ENCODE results near the gene SLC24A4.

Gene SLC24A4, protein sequence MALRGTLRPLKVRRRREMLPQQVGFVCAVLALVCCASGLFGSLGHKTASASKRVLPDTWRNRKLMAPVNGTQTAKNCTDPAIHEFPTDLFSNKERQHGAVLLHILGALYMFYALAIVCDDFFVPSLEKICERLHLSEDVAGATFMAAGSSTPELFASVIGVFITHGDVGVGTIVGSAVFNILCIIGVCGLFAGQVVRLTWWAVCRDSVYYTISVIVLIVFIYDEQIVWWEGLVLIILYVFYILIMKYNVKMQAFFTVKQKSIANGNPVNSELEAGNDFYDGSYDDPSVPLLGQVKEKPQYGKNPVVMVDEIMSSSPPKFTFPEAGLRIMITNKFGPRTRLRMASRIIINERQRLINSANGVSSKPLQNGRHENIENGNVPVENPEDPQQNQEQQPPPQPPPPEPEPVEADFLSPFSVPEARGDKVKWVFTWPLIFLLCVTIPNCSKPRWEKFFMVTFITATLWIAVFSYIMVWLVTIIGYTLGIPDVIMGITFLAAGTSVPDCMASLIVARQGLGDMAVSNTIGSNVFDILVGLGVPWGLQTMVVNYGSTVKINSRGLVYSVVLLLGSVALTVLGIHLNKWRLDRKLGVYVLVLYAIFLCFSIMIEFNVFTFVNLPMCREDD
- total RNA-seq = 0 to 0.31 reads per million in 2 donors

GRCh38 chr14:92323011-92323915 is at the start of gene SLC24A4:
Gene SLC24A4, plus strand, starts transcription at chr14:92323165. Its CDS starts 666 bp downstream, at chr14:92323831.
- peak in 1 of 5 experiments; percentile 40 for DNase-seq

DNA sequence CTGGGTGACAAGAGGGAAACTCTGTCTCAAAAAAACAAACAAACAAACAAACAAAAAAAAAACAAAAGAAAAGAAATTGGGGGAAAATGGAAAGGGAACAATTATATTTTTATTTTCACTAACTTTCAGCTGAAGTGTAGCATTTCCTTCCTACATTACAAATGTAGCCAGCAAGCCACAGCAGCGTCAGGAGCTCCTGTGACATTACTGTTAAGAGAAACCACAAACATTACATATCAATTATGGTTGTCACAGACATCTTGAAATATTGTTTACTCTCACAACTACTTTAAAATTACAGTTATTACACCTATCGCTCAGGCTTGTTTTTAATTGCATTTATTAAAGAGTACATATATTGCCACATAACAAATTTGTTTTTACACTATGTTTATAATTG is 49.8 kb upstream of the SLC24A4 start:
- DNase-seq = peak in 1 of 5 experiments; percentile 17

DNA sequence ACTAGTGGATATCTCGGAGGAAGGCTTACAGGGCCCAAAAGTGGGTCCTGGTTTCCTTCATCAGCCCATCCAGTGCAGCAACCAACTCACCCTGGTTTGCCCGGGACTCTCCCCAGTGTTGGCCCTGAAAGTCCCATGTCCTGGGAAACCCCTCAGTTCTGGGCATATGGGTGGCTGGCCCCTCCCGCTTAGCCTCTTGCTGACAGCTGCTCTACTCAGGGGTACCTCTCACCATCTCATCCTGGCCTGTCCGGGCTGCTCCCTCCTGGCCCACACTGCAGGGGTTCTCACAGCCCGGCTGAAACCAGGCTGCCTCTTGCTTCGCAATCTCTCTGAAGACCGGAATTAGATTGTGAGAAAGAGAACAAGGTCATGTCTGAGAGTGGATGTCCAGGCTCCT is 48.9 kb upstream of the SLC24A4 start:
- DNase-seq = no peak

- no peak for DNase-seq
These were observed 46.9 kb upstream of the SLC24A4 start for GRCh38 chr14:92276074-92276473.

- no peak for DNase-seq
These were observed 45.9 kb upstream of the SLC24A4 start for GRCh38 chr14:92277031-92277430.

- peak in 1 of 5 experiments; percentile 11 for DNase-seq
These were observed 42.3 kb upstream of the SLC24A4 start for GRCh38 chr14:92280554-92281262.

GRCh38 chr14:92282669-92283068 is 40.3 kb upstream of the SLC24A4 start:
- DNase-seq = no peak

GRCh38 chr14:92285311-92285710 is 37.7 kb upstream of the SLC24A4 start:
- no peak for DNase-seq

DNA sequence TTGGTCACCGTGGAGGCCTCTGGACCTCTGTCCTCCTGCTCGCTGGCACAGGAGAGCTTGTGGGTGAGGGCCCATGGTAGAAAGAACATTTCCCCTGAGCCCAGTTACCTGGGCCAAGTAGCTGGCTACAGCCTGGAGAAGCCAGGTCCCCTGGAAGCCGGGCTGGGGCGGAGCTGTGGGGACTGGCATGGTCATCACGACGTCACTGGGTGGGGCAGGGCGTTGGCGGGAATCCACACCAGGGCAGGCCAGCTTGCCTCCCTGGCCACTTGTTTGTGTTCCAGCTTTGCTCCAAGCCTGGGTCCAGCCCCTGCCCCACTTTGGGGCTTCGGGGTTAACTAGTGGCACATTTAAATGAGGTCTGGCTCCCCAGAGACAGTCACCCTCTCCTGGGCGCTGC is 35.0 kb upstream of the SLC24A4 start:
- DNase-seq = no peak

DNA sequence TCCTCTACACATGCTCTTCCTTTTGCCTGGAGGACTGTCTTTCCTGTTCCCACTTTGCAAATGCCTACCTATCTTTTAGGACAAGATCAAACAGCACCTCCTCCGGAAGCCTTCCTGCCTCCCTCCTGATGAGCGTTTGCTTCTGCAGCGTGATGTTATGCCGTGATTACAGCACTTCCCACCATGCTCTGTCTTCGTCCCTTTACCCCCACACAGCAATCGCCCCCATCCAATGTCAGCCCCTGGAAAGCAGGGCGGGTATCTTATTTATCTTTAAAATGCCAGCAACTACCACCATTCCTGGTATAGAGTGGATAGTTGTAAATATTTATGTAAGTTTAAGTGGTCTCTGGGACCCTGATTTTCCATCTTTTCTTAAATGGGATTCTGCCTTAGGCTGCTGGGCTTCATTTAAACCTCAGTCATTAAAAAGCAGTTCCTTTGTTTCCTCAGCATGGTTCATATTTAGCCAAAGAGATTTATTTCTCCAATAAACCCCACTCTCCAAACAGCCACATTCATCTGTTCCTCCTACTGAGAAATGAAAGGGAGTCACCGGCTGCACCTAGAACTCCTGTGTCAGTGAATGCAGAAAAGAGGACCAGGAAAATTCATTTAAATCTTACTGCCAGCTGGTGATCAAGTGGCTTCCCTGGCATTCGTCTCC is 33.8 kb upstream of the SLC24A4 start:
- no peak for DNase-seq

DNA sequence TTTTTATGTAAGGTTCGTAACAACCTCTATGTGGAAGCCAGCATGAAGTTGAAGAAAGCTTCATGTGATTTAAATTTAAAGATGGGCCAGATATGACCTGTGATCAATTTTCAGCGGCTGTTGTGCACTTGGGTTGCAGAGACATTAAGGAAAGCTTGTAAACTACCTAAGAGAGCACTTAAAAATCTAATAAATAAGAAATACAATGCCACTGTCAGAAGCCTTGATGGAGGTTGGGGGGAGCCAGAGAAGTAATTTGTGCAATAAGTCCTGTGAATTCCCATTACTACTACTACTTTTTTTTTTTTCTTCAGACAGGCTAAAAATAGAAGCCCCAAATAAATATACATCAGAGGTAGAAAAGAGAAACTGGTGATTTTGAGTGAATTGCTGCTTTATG is 30.3 kb upstream of the SLC24A4 start:
- no peak for DNase-seq

GRCh38 chr14:92294506-92294905 is 28.5 kb upstream of the SLC24A4 start:
- no peak for DNase-seq

GRCh38 chr14:92297818-92298595 is 25.0 kb upstream of the SLC24A4 start:
- DNase-seq = no peak

DNA sequence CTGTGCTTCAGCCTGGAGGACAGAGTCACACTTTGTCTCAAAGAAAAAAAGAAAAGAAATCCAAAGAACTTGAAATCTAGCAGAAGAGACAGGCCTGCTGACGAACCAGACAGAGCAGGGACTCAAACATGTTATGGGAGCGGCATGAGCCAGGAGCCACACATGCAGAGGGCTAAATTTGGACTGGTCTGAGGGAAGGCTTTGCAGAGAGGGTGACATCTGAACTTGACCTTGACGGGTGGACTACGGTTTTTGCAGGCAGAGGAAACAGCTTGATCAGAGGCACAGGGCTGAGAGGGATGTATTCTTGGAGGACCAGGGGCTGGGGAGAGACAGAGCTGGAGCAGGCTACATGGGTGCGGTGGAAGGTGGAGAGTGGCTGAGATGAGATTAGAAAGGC is 20.5 kb upstream of the SLC24A4 start:
- DNase-seq = no peak

DNA sequence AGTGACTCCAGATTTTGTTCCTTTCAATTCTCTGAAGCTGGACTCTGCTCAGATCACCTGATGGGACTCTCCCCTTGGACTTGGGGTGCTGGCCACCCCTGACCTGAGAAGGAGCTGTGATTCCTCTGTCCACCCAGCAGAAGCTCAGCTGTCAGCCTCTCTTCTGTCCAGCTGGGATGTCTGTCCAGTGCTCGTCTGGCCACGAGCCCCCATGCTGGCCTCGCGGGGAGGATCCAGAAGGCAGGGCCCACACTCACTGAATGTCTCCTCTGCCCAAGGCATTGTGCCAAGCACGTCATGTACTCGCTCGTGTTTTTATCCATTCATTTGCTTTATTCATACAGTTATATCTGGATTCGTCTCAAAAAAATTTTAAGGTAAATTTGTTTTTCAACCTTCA is 14.2 kb upstream of the SLC24A4 start:
- DNase-seq = no peak

DNA sequence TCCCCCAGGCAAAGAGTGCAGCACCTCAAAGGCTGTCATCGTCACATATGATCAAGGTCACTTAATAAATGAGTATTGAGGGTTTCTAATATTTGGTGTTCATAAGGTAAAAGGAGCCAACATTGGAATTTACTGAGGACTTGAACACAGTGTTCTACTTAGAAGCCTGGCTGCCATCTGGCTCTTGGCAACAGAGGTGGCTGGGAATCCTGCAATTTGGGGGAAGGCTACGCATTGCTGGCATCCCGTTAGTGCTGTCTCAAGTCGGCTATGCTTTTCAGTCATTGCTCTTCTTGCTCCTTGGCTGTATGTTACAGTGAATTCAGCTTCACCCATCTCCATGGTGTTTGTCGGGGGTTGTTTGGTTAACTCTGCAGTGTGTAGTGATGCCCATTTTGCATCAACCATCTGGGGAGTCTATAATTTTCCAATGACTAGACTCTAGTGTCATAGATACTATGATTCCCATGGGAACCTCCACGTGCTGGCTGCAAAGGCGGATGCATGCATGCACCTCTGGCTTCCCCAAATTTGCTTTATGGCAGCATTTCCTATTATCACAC is 12.9 kb upstream of the SLC24A4 start:
- no peak for DNase-seq

DNA sequence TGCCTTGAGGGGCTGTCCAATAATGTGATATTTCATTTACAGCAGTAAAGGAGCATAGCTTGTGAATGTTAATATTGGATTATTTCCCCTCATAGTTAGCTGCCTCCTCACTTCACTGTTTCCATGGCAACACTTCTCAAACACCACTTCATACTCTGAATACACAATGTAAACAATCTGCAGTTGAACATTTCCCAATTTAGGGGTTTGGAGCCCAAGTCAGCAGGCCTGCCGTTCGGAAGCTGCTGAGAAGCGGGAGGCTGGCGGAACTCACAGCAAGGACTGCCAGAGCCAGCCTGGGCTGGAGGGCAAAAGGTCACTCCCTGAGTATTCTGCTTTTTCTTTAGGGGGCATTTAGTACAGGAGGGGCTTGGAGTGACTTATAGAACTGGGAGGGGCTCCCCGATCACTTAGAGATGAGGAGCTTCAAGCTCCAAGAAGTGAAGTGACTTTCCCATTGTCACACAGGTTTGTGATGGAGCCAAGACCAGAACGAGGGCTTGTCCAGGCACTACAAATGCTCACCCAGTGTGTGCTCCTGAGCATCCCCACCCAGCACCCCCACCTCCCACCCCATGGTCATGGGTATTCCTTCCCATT is 12.1 kb upstream of the SLC24A4 start:
- DNase-seq = no peak

DNA sequence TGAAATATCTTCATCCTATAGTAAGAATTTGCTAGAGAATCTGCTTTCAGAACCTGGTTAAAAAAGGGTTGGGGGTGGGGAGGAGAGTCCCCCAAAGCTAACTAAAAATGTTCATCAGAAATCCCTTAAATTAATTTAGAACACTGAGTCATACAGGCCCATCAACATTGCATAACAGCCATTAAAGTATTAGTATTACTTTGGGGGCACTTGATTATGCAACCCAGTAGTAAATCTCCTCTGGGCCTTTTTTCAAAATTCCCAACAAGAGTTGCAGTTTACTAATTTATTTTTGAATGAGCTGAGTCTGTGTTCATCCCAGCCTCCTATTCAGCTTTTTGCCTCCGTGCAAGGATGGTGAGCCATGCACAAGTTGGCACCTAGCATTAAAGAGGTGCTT is 8.8 kb upstream of the SLC24A4 start:
- DNase-seq = no peak

DNA sequence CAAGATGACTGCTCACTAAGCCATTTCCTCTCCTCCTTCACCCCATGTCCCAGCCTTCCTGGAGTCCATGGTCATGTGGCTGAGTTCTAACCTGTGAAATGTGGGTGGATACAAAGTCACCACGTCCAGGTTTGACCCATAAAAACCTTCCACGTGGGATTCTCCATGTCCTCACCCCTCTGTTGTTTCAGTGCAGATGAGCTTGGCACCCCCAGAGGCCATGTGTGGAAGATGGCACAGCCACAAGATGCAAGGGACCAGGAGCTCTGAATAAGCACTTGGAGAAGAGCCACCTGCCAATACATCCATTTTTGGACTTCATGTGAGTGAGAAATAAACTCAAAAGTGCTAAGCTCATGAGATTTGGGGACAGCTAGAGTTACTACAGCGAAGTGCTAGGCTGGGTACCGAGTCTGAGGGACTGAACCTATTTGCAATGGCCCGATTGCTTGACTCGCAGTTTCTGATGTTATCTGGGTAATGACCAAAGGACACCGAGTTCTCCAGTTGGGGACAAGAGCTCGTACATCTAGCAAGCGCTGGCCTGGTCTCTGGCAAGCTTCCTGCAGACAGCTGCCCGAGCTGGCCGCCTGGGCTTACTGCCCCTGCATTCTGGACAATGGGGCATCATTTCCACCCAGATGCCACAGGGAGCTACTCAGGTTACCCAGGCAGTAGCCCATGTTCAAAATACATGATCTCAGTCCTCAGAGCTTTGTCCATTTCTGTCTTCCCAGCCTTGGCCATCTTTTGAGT is 7.7 kb upstream of the SLC24A4 start:
- no peak for DNase-seq

GRCh38 chr14:92316176-92316575 is 6.8 kb upstream of the SLC24A4 start:
- no peak for DNase-seq
